GM12878 (cell line): Measurements from ENCODE around the gene GUCY1A1. TPM values are rescaled to one million over a fixed set of nuclear protein-coding genes. Genes with fewer than 3 reads are reported as not detected.

Source experiments
- ATAC-seq: fragments of 200-7000 bp; cut with Tn5 transposase; 3 replicates; pipeline ENCODE4 v1.9.1; 2020; ENCODE audit warnings: mild to moderate bottlenecking, moderate library complexity
- BruUV-seq: library from RNA; stranded (reverse); fragments of 400-500 nt; replicated peaks from 2 replicates; lab custom pipeline; 2021; lab: Mats Ljungman, UMichigan
- CTCF ChIA-PET: fragments of 300-600 bp; sonication (Branson Sonifier 250); formaldehyde crosslinking; extraction: SDS; loops from one replicate; lab custom pipeline; 2021; ENCODE audit warnings: inconsistent platforms; lab: Yijun Ruan, JAX
- POLR2A ChIA-PET: fragments of 350-600 bp; formaldehyde crosslinking; extraction: SDS; loops from one replicate; lab custom pipeline; 2021; ENCODE audit warnings: inconsistent platforms; lab: Charles Lee
- RAD21 ChIA-PET: fragments of 300-600 bp; sonication (Branson Sonifier 250); formaldehyde crosslinking; loops from one replicate; lab custom pipeline; 2023; ENCODE audit warnings: antibody characterized with exemption; ENCODE audit not compliant: unreplicated experiment; lab: Charles Lee
- SMC1A ChIA-PET: fragments of 300-600 bp; sonication (Branson Sonifier 250); formaldehyde crosslinking; loops from one replicate; lab custom pipeline; 2023; ENCODE audit not compliant: unreplicated experiment, uncharacterized antibody; lab: Charles Lee
- DNase-seq: peaks from one replicate; pipeline ENCODE4 v3.0.0-alpha.2; 2011; ENCODE audit warnings: low read depth, low spot score
- FAIRE-seq: peaks from 3 replicates; lab custom pipeline; 2011; peaks lifted over from hg19 to GRCh38; lab: Jason Lieb, UNC
- H2AFZ ChIP-seq: 2 replicates; pipeline ENCODE4 v1.6.0; 2011; ENCODE audit warnings: low read depth, low read length, control low read depth; ENCODE audit not compliant: control insufficient read depth
- H3K27ac ChIP-seq: 2 replicates; pipeline ENCODE4 v1.5.1; 2011; ENCODE audit warnings: control low read depth; ENCODE audit not compliant: control insufficient read depth, insufficient read depth
- H3K27me3 ChIP-seq, 2 experiments: replicated peaks in 1 of 2; 2 replicates each; pipeline versions ENCODE4 v1.6.0 to v1.6.1; 2011; ENCODE audit warnings: low read length in 1 of 2; ENCODE audit not compliant: control insufficient read depth in 2 of 2, insufficient read depth in 2 of 2
- H3K36me3 ChIP-seq, 2 experiments: 2 replicates each; pipeline ENCODE4 v1.5.1; 2011; ENCODE audit warnings: low read length in 1 of 2; ENCODE audit not compliant: control insufficient read depth in 2 of 2, insufficient read depth in 2 of 2
- H3K4me1 ChIP-seq: 2 replicates; pipeline ENCODE4 v1.6.1; 2011; ENCODE audit warnings: mild to moderate bottlenecking, low read length, moderate library complexity, mixed read lengths; ENCODE audit not compliant: control insufficient read depth, insufficient read depth
- H3K4me2 ChIP-seq: 2 replicates; pipeline ENCODE4 v1.6.0; 2011; ENCODE audit warnings: control low read depth; ENCODE audit not compliant: control insufficient read depth, insufficient read depth
- H3K4me3 ChIP-seq: fragments of 200-600 bp; sonication (generic); 2 replicates; pipeline ENCODE4 v1.5.1; 2016
- H3K79me2 ChIP-seq: 2 replicates; pipeline ENCODE4 v1.6.0; 2011; ENCODE audit warnings: low read length; ENCODE audit not compliant: control insufficient read depth, insufficient read depth
- H3K9ac ChIP-seq: 2 replicates; pipeline ENCODE4 v1.8.0; 2011; ENCODE audit warnings: low read length, control low read depth, mixed read lengths; ENCODE audit not compliant: control insufficient read depth, insufficient read depth
- H3K9me3 ChIP-seq: replicated peaks from 3 replicates; pipeline ENCODE4 v1.5.1; 2011; ENCODE audit warnings: mild to moderate bottlenecking, low read length; ENCODE audit not compliant: control insufficient read depth, insufficient read depth
- H4K20me1 ChIP-seq: 2 replicates; pipeline ENCODE4 v1.6.0; 2011; ENCODE audit not compliant: control insufficient read depth, insufficient read depth
- CTCF ChIP-seq, 3 experiments: IDR thresholded peaks in 2 of 3; conservative IDR thresholded peaks in 1 of 3; 2 replicates each; pipeline ENCODE4 v1.5.1; 2011; ENCODE audit warnings: low read depth in 3 of 3, low read length in 3 of 3, mild to moderate bottlenecking in 3 of 3, control low read depth in 2 of 3, moderate library complexity in 2 of 3, inconsistent platforms in 1 of 3, mixed read lengths in 1 of 3; ENCODE audit not compliant: control insufficient read depth in 2 of 3, insufficient read depth in 1 of 3; ENCODE audit errors: extremely low read depth in 1 of 3
- E4F1 ChIP-seq: fragments of 450-650 bp; IDR thresholded peaks from 2 replicates; pipeline ENCODE4 v1.6.1; 2018; ENCODE audit warnings: borderline replicate concordance, mild to moderate bottlenecking; ENCODE audit not compliant: partially characterized antibody
- HDAC2 ChIP-seq: fragments of 200-600 bp; sonication (generic); IDR thresholded peaks from 2 replicates; pipeline ENCODE4 v1.6.1; 2017
- MEF2B ChIP-seq: fragments of 450-650 bp; IDR thresholded peaks from 2 replicates; pipeline ENCODE4 v1.6.1; 2018; ENCODE audit warnings: mild to moderate bottlenecking, moderate library complexity; ENCODE audit not compliant: partially characterized antibody, poor library complexity, severe bottlenecking
- NR2F1 ChIP-seq: fragments of 450-650 bp; conservative IDR thresholded peaks from 2 replicates; pipeline ENCODE4 v1.6.1; 2017; ENCODE audit warnings: mild to moderate bottlenecking
- TBL1XR1 ChIP-seq: IDR thresholded peaks from 2 replicates; pipeline ENCODE4 v1.6.1; 2012; ENCODE audit warnings: low read depth, low read length, improper control_type of control experiment
- ZNF207 ChIP-seq: fragments of 450-650 bp; IDR thresholded peaks from 2 replicates; pipeline ENCODE4 v1.6.1; 2014; ENCODE audit warnings: antibody characterized with exemption, mild to moderate bottlenecking, borderline replicate concordance
- WGBS: methylation state at CpG from one replicate; pipeline ENCODE4 v1.1.6; 2016; ENCODE audit warnings: low lambda C conversion rate; ENCODE audit not compliant: insufficient replicate concordance, insufficient coverage; ENCODE audit errors: missing lambda C conversion rate; 5-methylcytosine and 5-hydroxymethylcytosine counted together
- in situ Hi-C: fragments of 300-500 bp; cut with MboI; formaldehyde crosslinking; loops from 9 replicates; pipeline ENCODE4 v1.14.3; 2018; ENCODE audit warnings: mixed read lengths
- intact Hi-C: fragments of 100-400 bp; cut with micrococcal nuclease; formaldehyde crosslinking; loops from one replicate; pipeline ENCODE4 v1.14.2; 2022; ENCODE audit not compliant: unreplicated experiment
- polyA plus RNA-seq, 11 experiments: library from polyadenylated mRNA; depleted of rRNA in 4 of 11; unstranded in 6 of 11; stranded (reverse) in 5 of 11; fragments of >200 nt; fragmentation: Nextera tagmentation in 4 of 11; fragmentation: Illumina TruSeq in 1 of 11; extraction: Ambion mirVana in 4 of 11; extraction: Trizol in 1 of 11; gene quantifications; 1 replicate in 1 of 11; 2 replicates in 10 of 11; pipeline versions ENCODE4 v1.2.1 to v1.2.3, GENCODE V29; 2011 to 2016; ENCODE audit warnings: inconsistent platforms in 2 of 11, missing spikeins in 2 of 11, low read depth in 1 of 11
- total RNA-seq, 4 experiments: library from RNA; depleted of rRNA in 3 of 4; stranded (reverse); fragments of >200 nt in 3 of 4; fragmentation: Illumina TruSeq in 1 of 4; extraction: Trizol in 1 of 4; gene quantifications; 2 replicates each; pipeline versions ENCODE4 v1.2.1 to v1.2.3, GENCODE V29; 2013 to 2021
- TF ChIP-seq, protein P1 (sequence below): fragments of 450-650 bp; IDR thresholded peaks from 2 replicates; pipeline ENCODE4 v1.6.1; 2017; ENCODE audit warnings: antibody characterized with exemption, mild to moderate bottlenecking, moderate library complexity
- TF ChIP-seq, protein P2 (sequence below): fragments of 450-650 bp; formaldehyde crosslinking; IDR thresholded peaks from 2 replicates; pipeline ENCODE4 v1.4.0; 2022; ENCODE audit warnings: mild to moderate bottlenecking, moderate library complexity

GUCY1A1 gene
- total and polyA plus RNA-seq, 10 of the 15 experiments (the other 5 are each of a cell fraction or from before 2014, with no cell fraction given): 0.44 to 22.6 (median 0.55) TPM

GRCh38 chr4:155705664-155706063 lies 39.0 kb downstream of the GUCY1A1 start:
- ATAC-seq: no peak
- no peak overlapping the region for H3K4me3 ChIP-seq
- intact Hi-C loops (no loop called here), in situ Hi-C loops (no loop called here)
- WGBS: 4% methylated on average over 2 of the region's 2 CpGs
- no peak overlapping the region for H3K4me2 ChIP-seq
- no peak overlapping the region for H3K9ac ChIP-seq
- no peaks in the 10 kb centered on the region for H3K4me1 ChIP-seq
- ChIA-PET POLR2A (interaction anchor here (3.4 kb wide), 1 partner anchor 29 kb away, joined by 13 read pairs; no protein-coding TSS in a partner anchor), RAD21 (interaction anchor here (0.6 to 5.7 kb wide), 9 partner anchors 9 to 266 kb away, joined by 3 to 29 read pairs (median 5); partner anchors contain the start of gene GUCY1B1), SMC1A (interaction anchor here (0.7 to 6.6 kb wide), 13 partner anchors 9 to 173 kb away, joined by 3 to 57 read pairs (median 6); partner anchors contain the start of gene GUCY1A1), CTCF (interaction anchor here (0.6 to 3.3 kb wide), 4 partner anchors 21 to 177 kb away, joined by 3 to 9 read pairs (median 4); no protein-coding TSS in a partner anchor)
- H3K36me3 ChIP-seq: no peaks in the 10 kb centered on the region
- no peak overlapping the region for H3K27ac ChIP-seq
- no peaks in the 10 kb centered on the region for H3K27me3 ChIP-seq
- no peaks in the 10 kb centered on the region for H4K20me1 ChIP-seq
- no peaks in the 10 kb centered on the region for H3K79me2 ChIP-seq
- no TSS peak for BruUV-seq
- FAIRE-seq: no peak
- no peaks in the 10 kb centered on the region for H3K9me3 ChIP-seq
- DNase-seq: no peak
- no peak overlapping the region for H2AFZ ChIP-seq
- TF ChIP-seq, protein P1, sequence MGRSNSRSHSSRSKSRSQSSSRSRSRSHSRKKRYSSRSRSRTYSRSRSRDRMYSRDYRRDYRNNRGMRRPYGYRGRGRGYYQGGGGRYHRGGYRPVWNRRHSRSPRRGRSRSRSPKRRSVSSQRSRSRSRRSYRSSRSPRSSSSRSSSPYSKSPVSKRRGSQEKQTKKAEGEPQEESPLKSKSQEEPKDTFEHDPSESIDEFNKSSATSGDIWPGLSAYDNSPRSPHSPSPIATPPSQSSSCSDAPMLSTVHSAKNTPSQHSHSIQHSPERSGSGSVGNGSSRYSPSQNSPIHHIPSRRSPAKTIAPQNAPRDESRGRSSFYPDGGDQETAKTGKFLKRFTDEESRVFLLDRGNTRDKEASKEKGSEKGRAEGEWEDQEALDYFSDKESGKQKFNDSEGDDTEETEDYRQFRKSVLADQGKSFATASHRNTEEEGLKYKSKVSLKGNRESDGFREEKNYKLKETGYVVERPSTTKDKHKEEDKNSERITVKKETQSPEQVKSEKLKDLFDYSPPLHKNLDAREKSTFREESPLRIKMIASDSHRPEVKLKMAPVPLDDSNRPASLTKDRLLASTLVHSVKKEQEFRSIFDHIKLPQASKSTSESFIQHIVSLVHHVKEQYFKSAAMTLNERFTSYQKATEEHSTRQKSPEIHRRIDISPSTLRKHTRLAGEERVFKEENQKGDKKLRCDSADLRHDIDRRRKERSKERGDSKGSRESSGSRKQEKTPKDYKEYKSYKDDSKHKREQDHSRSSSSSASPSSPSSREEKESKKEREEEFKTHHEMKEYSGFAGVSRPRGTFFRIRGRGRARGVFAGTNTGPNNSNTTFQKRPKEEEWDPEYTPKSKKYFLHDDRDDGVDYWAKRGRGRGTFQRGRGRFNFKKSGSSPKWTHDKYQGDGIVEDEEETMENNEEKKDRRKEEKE: no peak
- no peak for TF ChIP-seq MEF2B
- TF ChIP-seq E4F1: no peak
- TF ChIP-seq, protein P2, sequence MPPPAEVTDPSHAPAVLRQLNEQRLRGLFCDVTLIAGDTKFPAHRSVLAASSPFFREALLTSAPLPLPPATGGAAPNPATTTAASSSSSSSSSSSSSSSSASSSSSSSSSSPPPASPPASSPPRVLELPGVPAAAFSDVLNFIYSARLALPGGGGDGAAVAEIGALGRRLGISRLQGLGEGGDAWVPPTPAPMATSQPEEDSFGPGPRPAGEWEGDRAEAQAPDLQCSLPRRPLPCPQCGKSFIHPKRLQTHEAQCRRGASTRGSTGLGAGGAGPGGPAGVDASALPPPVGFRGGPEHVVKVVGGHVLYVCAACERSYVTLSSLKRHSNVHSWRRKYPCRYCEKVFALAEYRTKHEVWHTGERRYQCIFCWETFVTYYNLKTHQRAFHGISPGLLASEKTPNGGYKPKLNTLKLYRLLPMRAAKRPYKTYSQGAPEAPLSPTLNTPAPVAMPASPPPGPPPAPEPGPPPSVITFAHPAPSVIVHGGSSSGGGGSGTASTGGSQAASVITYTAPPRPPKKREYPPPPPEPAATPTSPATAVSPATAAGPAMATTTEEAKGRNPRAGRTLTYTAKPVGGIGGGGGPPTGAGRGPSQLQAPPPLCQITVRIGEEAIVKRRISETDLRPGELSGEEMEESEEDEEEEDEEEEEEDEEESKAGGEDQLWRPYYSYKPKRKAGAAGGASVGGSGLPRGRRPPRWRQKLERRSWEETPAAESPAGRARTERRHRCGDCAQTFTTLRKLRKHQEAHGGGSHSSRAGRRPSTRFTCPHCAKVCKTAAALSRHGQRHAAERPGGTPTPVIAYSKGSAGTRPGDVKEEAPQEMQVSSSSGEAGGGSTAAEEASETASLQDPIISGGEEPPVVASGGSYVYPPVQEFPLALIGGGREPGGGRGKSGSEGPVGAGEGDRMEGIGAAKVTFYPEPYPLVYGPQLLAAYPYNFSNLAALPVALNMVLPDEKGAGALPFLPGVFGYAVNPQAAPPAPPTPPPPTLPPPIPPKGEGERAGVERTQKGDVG (CRISPR knock-in tag): no peak
- no peak for TF ChIP-seq NR2F1
- TF ChIP-seq CTCF (IDR thresholded peaks at IDR 0.05 in 2 of 3, conservative IDR thresholded peaks at IDR 0.05 in 1 of 3; ENCODE audit: control insufficient read depth in 2 of 3, extremely low read depth in 1 of 3, insufficient read depth in 1 of 3, low read depth in 3 of 3, low read length in 3 of 3): no peak
- TF ChIP-seq HDAC2: no peak
- no peak for TF ChIP-seq ZNF207
- no peak for TF ChIP-seq TBL1XR1
